Neural cell (in vitro differentiated cells): ENCODE data around the gene ZNF418.

Experiments used
- CTCF ChIP-seq: fragments of 450-650 bp; IDR thresholded peaks from 2 replicates; pipeline ENCODE4 v1.5.1; 2014; ENCODE audit warnings: antibody characterized with exemption, mild to moderate bottlenecking, moderate library complexity; ENCODE audit not compliant: poor library complexity, severe bottlenecking
- POLR2AphosphoS5 ChIP-seq: IDR thresholded peaks from 2 replicates; pipeline ENCODE4 v1.6.1; 2012

- TF ChIP-seq POLR2AphosphoS5 (no peak), CTCF (no peak)
Measured at GRCh38 chr19:57900311-57900710, 34.9 kb downstream of the ZNF418 start.
